GM12875 (cell line): ENCODE measurements around the gene SREBF1.

Experiments
- H3K4me3 ChIP-seq: one replicate; pipeline ENCODE4 v1.5.1; 2011; ENCODE audit warnings: low read depth, low read length, control low read depth
- TF ChIP-seq, protein P1 (sequence below): IDR thresholded peaks from 2 replicates; pipeline ENCODE4 v1.5.1; 2011; ENCODE audit warnings: low read depth, mild to moderate bottlenecking, control low read depth, inconsistent platforms, low read length, moderate library complexity, borderline replicate concordance; ENCODE audit not compliant: insufficient read depth

Gene SREBF1

DNA sequence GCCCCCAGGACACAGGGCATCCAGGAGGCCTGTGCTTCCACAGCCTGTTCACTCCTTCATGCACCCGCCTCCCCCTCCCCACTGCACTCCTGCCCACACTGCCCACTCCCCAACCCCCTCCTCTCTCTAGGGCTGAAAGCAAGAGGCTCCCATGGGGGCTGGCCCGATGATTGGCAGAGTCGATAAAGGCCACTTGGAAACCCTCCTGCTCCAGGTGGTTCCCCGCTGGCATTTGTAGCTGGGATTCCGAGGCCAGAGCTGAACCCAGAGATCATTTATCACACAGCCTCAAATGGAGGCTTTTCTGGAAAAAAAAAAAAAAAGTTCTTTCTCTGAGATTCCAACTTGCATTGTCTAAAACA is 74.1 kb downstream of the SREBF1 start:
- H3K4me3 ChIP-seq: no peak overlapping the region
- TF ChIP-seq, protein P1, sequence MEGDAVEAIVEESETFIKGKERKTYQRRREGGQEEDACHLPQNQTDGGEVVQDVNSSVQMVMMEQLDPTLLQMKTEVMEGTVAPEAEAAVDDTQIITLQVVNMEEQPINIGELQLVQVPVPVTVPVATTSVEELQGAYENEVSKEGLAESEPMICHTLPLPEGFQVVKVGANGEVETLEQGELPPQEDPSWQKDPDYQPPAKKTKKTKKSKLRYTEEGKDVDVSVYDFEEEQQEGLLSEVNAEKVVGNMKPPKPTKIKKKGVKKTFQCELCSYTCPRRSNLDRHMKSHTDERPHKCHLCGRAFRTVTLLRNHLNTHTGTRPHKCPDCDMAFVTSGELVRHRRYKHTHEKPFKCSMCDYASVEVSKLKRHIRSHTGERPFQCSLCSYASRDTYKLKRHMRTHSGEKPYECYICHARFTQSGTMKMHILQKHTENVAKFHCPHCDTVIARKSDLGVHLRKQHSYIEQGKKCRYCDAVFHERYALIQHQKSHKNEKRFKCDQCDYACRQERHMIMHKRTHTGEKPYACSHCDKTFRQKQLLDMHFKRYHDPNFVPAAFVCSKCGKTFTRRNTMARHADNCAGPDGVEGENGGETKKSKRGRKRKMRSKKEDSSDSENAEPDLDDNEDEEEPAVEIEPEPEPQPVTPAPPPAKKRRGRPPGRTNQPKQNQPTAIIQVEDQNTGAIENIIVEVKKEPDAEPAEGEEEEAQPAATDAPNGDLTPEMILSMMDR: no peak
